ENCODE results near the gene IFNL3. TPM values are rescaled to one million over a fixed set of nuclear protein-coding genes. Genes with fewer than 3 reads are reported as not detected.

IFNL3 gene
- polyA plus RNA-seq, 2 donors: not detected

DNA sequence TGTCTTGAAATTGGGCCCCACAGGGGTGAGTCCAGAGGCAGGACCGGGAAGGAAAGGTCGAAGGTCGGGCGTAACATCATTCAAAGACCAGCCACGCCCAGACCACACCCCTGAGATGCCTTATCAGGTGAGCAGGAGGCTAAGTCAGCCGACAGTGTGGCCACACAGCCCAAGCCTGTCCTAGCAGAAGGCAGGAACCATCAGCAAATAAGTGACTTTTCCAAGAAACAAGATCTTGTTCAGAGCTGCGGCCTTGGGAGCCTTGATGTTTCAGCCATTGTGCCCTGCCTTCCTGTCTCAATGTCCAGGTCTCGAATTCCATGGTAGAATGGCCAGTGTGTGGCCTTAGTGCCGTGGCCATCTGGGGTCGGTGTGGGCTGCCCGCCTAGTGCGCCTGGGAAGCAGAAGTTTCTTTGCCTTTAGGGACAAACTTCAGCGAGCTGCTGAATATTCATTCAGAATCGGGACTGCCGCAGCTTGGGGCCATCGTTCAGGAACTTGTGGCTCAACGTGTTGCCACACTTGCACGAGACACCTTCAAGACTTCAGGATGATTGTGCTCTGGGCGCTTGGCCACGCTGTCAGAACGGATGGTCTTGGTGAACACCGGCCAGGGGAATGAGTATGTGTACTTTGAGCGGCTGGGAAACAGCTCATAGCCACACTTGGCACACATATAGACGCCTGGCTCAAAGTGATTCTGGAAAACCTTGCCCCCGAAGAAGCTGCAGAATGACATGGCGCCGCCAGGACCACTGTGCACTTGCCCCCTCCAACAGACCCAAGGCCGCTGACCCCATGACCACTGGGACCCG, 9.9 kb upstream of the IFNL3 start:
- WGBS, 2 donors: 78 to 83% methylated on average over 29 of the region's 29 CpGs
- Histone ChIP-seq H3K9me3 (ENCODE audit: control insufficient read depth in 2 of 2, insufficient read depth in 1 of 2, low read depth in 1 of 2, low read length in 1 of 2) (no peaks in the 10 kb centered on the region), H3K36me3 (ENCODE audit: control insufficient read depth in 2 of 2, insufficient read depth in 2 of 2, low read length in 1 of 2) (no peaks in the 10 kb centered on the region), H3K4me1 (ENCODE audit: control insufficient read depth in 2 of 2, insufficient read depth in 2 of 2, low read length in 1 of 2) (no peaks in the 10 kb centered on the region), H3K27me3 (ENCODE audit: control insufficient read depth in 1 of 2, insufficient read depth in 2 of 2, low read length in 2 of 2) (no peaks in the 10 kb centered on the region), H3K27ac (ENCODE audit: low read depth in 2 of 2, low read length in 1 of 2) (no peak overlapping the region), H3K4me3 (ENCODE audit: low read depth in 1 of 2, low read length in 2 of 2) (no peak overlapping the region)

DNA sequence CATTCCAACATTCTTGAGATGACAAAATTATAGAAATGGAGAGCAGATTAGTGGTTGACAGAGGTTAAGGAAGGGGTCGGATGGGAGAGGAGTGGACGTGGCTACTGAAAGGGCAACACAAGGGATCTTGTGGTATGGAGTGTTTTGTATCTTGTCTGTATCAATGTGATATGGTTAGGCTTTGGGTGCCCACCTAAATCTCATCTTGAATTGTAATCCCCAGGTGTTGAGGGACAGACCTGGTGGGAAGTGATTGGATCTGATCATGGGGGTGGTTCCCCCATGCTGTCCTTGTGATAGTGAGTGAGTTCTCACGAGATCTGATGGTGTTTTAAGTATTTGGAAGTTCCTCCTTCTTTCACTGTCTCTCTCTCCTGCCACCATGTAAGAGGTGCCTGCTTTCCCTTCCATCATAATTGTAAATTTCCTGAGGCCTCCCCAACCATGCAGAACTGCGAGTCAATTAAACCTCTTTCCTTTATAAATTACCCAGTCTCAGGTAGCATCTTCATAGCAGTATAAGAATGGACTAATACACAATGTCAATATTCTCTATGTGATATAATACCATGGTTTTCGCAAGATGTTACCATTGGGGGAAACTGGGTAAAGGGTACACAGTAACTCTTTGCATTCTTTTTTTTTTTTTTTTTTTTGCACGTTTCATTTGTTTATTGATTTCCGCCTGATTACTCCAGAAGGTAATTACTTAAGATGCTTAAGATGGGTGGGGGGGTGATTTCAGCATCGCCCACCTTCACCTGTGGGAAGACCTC, 8.8 kb upstream of the IFNL3 start:
- Histone ChIP-seq H3K4me1 (ENCODE audit: control insufficient read depth in 2 of 2, insufficient read depth in 2 of 2, low read length in 1 of 2) (no peaks in the 10 kb centered on the region), H3K36me3 (ENCODE audit: control insufficient read depth in 2 of 2, insufficient read depth in 2 of 2, low read length in 1 of 2) (no peaks in the 10 kb centered on the region), H3K9me3 (ENCODE audit: control insufficient read depth in 2 of 2, insufficient read depth in 1 of 2, low read depth in 1 of 2, low read length in 1 of 2) (no peaks in the 10 kb centered on the region), H3K27me3 (ENCODE audit: control insufficient read depth in 1 of 2, insufficient read depth in 2 of 2, low read length in 2 of 2) (no peaks in the 10 kb centered on the region), H3K27ac (ENCODE audit: low read depth in 2 of 2, low read length in 1 of 2) (no peak overlapping the region), H3K4me3 (ENCODE audit: low read depth in 1 of 2, low read length in 2 of 2) (no peak overlapping the region)
- WGBS, 2 donors: 83 to 85% methylated on average over 8 of the region's 8 CpGs

DNA sequence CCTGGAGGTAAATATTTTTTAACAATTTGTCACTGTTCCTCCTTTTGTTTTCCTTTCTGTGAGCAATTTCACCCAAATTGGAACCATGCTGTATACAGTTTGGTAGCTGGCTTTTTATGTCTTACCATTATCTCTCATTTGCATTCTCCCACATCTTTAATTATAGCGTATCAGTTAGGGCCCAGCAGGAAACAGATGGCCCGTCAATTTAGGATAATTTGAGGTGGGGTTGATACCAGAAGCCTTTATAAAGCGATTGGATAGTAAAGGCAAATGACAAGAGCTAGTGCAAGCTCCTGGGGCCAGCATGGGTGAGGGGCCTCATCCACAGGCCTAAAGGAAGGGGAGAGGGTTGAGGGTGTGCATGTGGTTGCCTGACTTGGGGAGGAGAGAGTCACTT, 7.7 kb upstream of the IFNL3 start:
- no peak overlapping the region for H3K4me3 ChIP-seq (ENCODE audit: low read depth in 1 of 2, low read length in 2 of 2)
- no peaks in the 10 kb centered on the region for H3K36me3 ChIP-seq (ENCODE audit: control insufficient read depth in 2 of 2, insufficient read depth in 2 of 2, low read length in 1 of 2)
- peaks cover 4 to 5% of the 10 kb centered on the region in 2 donors for H3K4me1 ChIP-seq (ENCODE audit: control insufficient read depth in 2 of 2, insufficient read depth in 2 of 2, low read length in 1 of 2)
- no peaks in the 10 kb centered on the region for H3K27me3 ChIP-seq (ENCODE audit: control insufficient read depth in 1 of 2, insufficient read depth in 2 of 2, low read length in 2 of 2)
- H3K9me3 ChIP-seq (ENCODE audit: control insufficient read depth in 2 of 2, insufficient read depth in 1 of 2, low read depth in 1 of 2, low read length in 1 of 2): no peaks in the 10 kb centered on the region
- WGBS, 2 donors: 64 to 66% methylated on average over 3 of the region's 3 CpGs
- no peak overlapping the region for H3K27ac ChIP-seq (ENCODE audit: low read depth in 2 of 2, low read length in 1 of 2)

DNA sequence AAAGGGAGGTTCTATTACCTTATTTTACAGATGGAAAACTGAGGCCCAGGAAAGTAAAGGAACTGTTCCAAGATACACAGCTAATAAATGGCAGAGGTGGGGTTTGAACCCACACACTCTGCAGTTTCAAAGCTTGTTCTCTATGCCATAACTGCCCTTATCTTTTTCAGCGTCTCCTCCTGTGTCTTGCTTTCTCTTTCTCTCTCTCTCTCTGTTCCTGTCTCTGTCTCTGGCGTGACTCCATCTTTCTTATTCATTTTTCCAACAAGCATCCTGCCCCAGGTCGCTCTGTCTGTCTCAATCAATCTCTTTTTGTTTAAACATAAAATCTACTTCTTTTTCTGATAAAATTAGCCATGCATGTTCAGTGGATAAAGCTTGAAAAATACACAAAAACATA, 7.0 kb upstream of the IFNL3 start:
- Histone ChIP-seq H3K9me3 (ENCODE audit: control insufficient read depth in 2 of 2, insufficient read depth in 1 of 2, low read depth in 1 of 2, low read length in 1 of 2) (peaks cover 2% of the 10 kb centered on the region in 2 donors), H3K27me3 (ENCODE audit: control insufficient read depth in 1 of 2, insufficient read depth in 2 of 2, low read length in 2 of 2) (peaks cover 0 to 4% of the 10 kb centered on the region in 2 donors), H3K4me3 (ENCODE audit: low read depth in 1 of 2, low read length in 2 of 2) (no peak overlapping the region), H3K4me1 (ENCODE audit: control insufficient read depth in 2 of 2, insufficient read depth in 2 of 2, low read length in 1 of 2) (peaks cover 5 to 9% of the 10 kb centered on the region in 2 donors), H3K36me3 (ENCODE audit: control insufficient read depth in 2 of 2, insufficient read depth in 2 of 2, low read length in 1 of 2) (no peaks in the 10 kb centered on the region), H3K27ac (ENCODE audit: low read depth in 2 of 2, low read length in 1 of 2) (no peak overlapping the region)
- WGBS, 2 donors: 42 to 53% methylated on average over 3 of the region's 3 CpGs

DNA sequence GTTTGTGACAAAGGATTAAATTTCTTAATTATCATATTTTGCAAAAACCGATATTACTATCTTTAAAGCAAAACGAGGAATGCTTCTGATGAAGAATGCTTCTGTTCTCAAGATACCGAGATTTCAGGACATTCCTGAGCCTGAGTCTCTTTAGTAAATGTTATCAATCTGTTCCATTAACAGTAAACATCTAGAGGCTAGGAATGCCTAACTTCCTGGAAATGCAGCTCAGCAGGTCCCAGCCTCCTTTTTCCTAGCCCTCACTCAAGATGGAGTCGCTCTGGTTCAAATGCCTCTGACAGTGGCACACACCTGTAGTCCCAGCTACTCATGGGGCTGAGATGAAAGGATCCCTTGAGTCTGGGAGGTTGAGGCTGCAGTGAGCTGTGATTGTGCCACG, 6.3 kb upstream of the IFNL3 start:
- Histone ChIP-seq H3K4me3 (ENCODE audit: low read depth in 1 of 2, low read length in 2 of 2) (no peak overlapping the region), H3K4me1 (ENCODE audit: control insufficient read depth in 2 of 2, insufficient read depth in 2 of 2, low read length in 1 of 2) (peaks cover 5 to 10% of the 10 kb centered on the region in 2 donors), H3K27ac (ENCODE audit: low read depth in 2 of 2, low read length in 1 of 2) (no peak overlapping the region), H3K36me3 (ENCODE audit: control insufficient read depth in 2 of 2, insufficient read depth in 2 of 2, low read length in 1 of 2) (no peaks in the 10 kb centered on the region), H3K9me3 (ENCODE audit: control insufficient read depth in 2 of 2, insufficient read depth in 1 of 2, low read depth in 1 of 2, low read length in 1 of 2) (peaks cover 2 to 3% of the 10 kb centered on the region in 2 donors), H3K27me3 (ENCODE audit: control insufficient read depth in 1 of 2, insufficient read depth in 2 of 2, low read length in 2 of 2) (peaks cover 0 to 5% of the 10 kb centered on the region in 2 donors)
- 81 to 84% methylated on average over 5 of the region's 5 CpGs for WGBS, 2 donors

DNA sequence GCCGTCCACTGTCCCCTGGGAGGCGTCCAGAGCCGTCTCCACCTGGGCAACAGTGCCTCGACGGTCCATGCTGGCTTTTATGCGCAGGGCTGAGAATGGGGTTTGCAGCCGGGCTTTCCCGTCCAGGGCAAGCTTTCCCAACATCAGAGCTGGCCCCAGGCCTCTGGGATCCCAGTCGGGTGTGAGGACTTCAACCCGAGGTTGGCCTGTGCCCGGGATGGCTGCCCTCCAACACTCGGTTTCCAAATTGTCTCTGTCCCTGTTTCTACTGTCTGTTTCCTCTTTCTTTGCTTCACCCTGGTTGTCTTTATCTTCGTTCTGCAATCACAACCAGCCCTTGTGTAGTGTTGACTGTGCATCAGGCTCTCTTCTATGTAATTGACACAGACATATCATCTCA, 4.0 kb upstream of the IFNL3 start, which contains the start of gene IFNL4:
TSS of gene IFNL4 (minus strand) at position 51 of the 400 bp plus-strand sequence.
- no peaks in the 10 kb centered on the region for H3K36me3 ChIP-seq (ENCODE audit: control insufficient read depth in 2 of 2, insufficient read depth in 2 of 2, low read length in 1 of 2)
- no peak within 1 kb of the TSS for H3K27ac ChIP-seq (ENCODE audit: low read depth in 2 of 2, low read length in 1 of 2)
- H3K4me1 ChIP-seq (ENCODE audit: control insufficient read depth in 2 of 2, insufficient read depth in 2 of 2, low read length in 1 of 2): peaks cover 5 to 10% of the 10 kb centered on the region in 2 donors
- H3K9me3 ChIP-seq (ENCODE audit: control insufficient read depth in 2 of 2, insufficient read depth in 1 of 2, low read depth in 1 of 2, low read length in 1 of 2): peaks cover 2 to 3% of the 10 kb centered on the region in 2 donors
- no peak within 1 kb of the TSS for H3K4me3 ChIP-seq (ENCODE audit: low read depth in 1 of 2, low read length in 2 of 2)
- H3K27me3 ChIP-seq (ENCODE audit: control insufficient read depth in 1 of 2, insufficient read depth in 2 of 2, low read length in 2 of 2): peaks cover 0 to 5% of the 10 kb centered on the region in 2 donors
- 73 to 74% methylated on average over 13 of the region's 13 CpGs for WGBS, 2 donors

DNA sequence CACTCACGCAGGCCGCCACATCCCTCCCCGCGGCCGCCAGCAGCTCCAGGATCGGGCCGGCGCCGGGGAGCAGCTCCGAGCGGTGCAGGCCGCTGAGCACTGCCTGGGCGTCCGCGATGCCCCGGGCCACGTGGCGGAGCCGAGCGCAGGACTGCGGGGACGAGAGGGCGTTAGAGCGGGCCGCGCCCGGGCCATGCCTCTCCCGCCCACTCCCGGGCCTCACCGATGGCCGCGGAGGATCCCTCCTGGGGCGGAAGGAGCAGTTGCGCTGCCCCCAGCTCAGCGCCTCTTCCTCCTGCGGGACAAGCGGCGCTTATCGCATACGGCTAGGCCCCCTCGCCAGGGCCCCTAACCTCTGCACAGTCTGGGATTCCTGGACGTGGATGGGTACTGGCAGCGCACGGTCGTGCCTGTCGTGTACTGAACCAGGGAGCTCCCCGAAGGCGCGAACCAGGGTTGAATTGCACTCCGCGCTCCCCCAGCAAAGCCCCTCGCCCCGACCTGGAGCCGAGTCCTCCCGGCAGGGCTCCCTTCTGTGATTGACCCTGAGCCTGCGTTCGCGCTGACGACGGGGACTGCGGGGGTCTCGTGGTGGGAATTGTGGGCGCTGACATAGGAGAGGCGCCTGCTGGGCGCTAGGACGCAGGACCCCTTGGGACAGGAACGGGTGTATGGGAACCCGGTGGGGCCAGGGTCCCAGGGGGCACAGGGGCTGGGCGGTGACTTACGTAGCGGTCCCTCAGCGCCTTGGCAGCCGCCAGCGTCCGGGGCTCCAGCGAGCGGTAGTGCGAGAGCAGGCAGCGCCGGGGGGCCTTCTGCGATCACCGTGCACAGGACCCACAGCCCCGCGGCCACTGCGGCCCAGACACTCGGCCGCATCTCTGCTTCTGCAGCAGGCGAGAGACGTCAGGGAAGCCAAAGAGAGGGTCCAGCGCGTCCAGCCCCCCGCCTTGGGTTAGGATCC, 3.2 kb upstream of the IFNL3 start:
- peaks cover 2 to 3% of the 10 kb centered on the region in 2 donors for H3K9me3 ChIP-seq (ENCODE audit: control insufficient read depth in 2 of 2, insufficient read depth in 1 of 2, low read depth in 1 of 2, low read length in 1 of 2)
- peaks cover 0 to 5% of the 10 kb centered on the region in 2 donors for H3K27me3 ChIP-seq (ENCODE audit: control insufficient read depth in 1 of 2, insufficient read depth in 2 of 2, low read length in 2 of 2)
- 26 to 28% methylated on average over 74 to 92 of the region's 92 CpGs for WGBS, 2 donors
- H3K4me3 ChIP-seq (ENCODE audit: low read depth in 1 of 2, low read length in 2 of 2): no peak overlapping the region
- peaks cover 5 to 10% of the 10 kb centered on the region in 2 donors for H3K4me1 ChIP-seq (ENCODE audit: control insufficient read depth in 2 of 2, insufficient read depth in 2 of 2, low read length in 1 of 2)
- no peaks in the 10 kb centered on the region for H3K36me3 ChIP-seq (ENCODE audit: control insufficient read depth in 2 of 2, insufficient read depth in 2 of 2, low read length in 1 of 2)
- H3K27ac ChIP-seq (ENCODE audit: low read depth in 2 of 2, low read length in 1 of 2): no peak overlapping the region

DNA sequence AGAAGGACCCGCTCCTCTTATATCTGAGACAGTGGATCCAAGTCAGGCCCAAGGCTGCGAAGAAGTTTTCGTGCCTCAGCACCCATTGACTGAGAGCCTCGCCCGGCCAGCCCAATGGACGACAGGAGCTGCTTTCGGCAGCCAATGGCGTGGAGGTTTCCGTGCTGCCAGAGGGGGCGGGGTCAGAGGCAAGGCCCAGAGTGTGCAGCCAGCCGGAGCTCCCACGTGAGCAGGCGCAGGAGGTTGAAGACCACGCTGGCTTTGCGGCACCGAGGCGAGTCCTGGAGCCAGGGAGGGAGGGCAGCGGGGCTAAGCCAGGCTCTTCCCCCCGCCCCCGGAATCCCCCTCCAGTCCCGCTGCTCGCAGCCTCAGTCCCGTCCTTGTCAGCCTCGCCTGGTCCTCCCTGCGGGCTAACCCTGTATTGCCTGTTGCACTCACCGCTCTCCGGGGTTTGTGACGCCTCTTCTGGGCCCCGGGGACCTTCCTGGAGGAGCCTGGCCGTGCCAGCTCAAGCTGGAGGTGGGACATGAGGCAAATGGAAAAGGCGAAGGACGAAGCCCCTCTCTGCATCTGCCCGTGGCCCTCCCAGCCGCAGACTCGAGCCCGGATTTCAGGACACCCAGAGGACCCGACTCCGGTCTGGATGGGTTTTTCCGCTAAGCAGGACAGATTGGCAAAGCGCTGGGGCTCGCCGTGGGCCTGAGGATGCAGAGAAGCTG, 2.3 kb upstream of the IFNL3 start:
- 21 to 22% methylated on average over 37 to 42 of the region's 42 CpGs for WGBS, 2 donors
- Histone ChIP-seq H3K4me1 (ENCODE audit: control insufficient read depth in 2 of 2, insufficient read depth in 2 of 2, low read length in 1 of 2) (peaks cover 5 to 10% of the 10 kb centered on the region in 2 donors), H3K27me3 (ENCODE audit: control insufficient read depth in 1 of 2, insufficient read depth in 2 of 2, low read length in 2 of 2) (peaks cover 0 to 5% of the 10 kb centered on the region in 2 donors), H3K9me3 (ENCODE audit: control insufficient read depth in 2 of 2, insufficient read depth in 1 of 2, low read depth in 1 of 2, low read length in 1 of 2) (peaks cover 2 to 3% of the 10 kb centered on the region in 2 donors), H3K4me3 (ENCODE audit: low read depth in 1 of 2, low read length in 2 of 2) (no peak overlapping the region), H3K36me3 (ENCODE audit: control insufficient read depth in 2 of 2, insufficient read depth in 2 of 2, low read length in 1 of 2) (no peaks in the 10 kb centered on the region), H3K27ac (ENCODE audit: low read depth in 2 of 2, low read length in 1 of 2) (no peak overlapping the region)

All from esophagus (tissue), 2 donors.